ENCODE data around the gene FAM20A. TPM values are rescaled to one million over a fixed set of nuclear protein-coding genes. Genes with fewer than 3 reads are reported as not detected.

The FAM20A gene
- total RNA-seq, 1 experiment from 2014 or later = 1.3 TPM

DNA sequence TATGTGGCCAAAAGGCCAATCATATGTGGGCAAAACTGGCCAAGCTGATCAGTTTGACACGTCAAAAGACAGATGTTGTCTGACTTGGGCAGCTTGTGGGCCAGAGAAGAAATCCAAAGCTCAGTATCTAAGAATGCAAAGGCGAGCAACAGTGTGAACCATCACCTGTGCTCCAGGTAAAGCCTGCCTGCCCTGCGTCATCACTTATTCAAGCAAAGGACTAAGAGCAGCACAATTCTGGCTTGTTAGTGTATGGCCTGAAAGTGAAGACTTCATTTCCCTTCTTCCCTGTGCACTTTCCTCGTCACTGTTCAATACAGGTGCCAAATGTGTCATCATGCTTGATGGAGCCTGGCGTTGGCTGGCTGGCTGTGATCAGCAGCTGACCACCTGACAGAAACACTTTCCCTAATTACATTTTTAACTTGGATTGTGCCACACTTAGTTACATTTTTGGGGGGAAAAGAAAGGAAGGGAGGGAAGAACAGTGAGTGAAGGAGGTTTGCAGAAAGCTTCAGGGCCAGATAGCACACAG, 4.7 kb downstream of the FAM20A start:
- H3K4me3 Mint-ChIP-seq (ENCODE audit: low read depth, unreplicated experiment) = no peak overlapping the region
- peaks cover 57% of the 10 kb centered on the region for H3K27me3 Mint-ChIP-seq (ENCODE audit: unreplicated experiment)
- BruUV-seq (replicated peaks) = no TSS peak
- TF ChIP-seq CTCF (IDR thresholded peaks at IDR 0.05; ENCODE audit: unreplicated experiment) = no peak
- CTCF ChIA-PET = no interaction called here
- peaks cover 11% of the 10 kb centered on the region for H3K36me3 Mint-ChIP-seq (ENCODE audit: insufficient read depth, unreplicated experiment)
- peaks cover 7% of the 10 kb centered on the region for H3K4me1 Mint-ChIP-seq (ENCODE audit: low read depth, unreplicated experiment)
- H3K27ac Mint-ChIP-seq (ENCODE audit: unreplicated experiment) = no peak overlapping the region
- no peak for DNase-seq
- no peaks in the 10 kb centered on the region for H3K9me3 Mint-ChIP-seq (ENCODE audit: low read depth, unreplicated experiment)
- intact Hi-C loops (cut with micrococcal nuclease; ENCODE audit: unreplicated experiment) = no loop called here

DNA sequence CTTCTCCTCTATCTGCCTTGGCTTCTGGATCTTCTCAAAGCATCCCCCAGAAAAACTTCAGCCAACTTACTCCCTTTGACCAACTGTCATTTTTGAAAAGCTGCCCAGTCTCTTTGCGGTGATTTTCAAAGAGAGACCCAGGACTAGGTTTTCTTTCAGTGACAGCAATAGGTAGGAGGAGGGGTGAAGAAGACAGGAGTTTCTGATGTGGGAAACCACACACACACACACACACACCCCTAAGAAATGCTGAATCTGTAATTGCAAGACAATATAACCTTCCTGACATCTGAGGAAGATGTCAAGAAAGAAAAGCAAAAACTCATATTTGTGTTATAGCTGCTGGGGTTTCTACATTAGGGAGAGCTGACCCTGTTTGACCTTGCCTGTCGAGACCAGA, 5.2 kb downstream of the FAM20A start:
- Mint-ChIP-seq H3K9me3 (ENCODE audit: low read depth, unreplicated experiment) (no peaks in the 10 kb centered on the region), H3K27ac (ENCODE audit: unreplicated experiment) (no peak overlapping the region), H3K36me3 (ENCODE audit: insufficient read depth, unreplicated experiment) (peaks cover 11% of the 10 kb centered on the region), H3K4me1 (ENCODE audit: low read depth, unreplicated experiment) (peaks cover 7% of the 10 kb centered on the region), H3K4me3 (ENCODE audit: low read depth, unreplicated experiment) (no peak overlapping the region), H3K27me3 (ENCODE audit: unreplicated experiment) (peaks cover 52% of the 10 kb centered on the region)
- no peak for TF ChIP-seq CTCF (IDR thresholded peaks at IDR 0.05; ENCODE audit: unreplicated experiment)
- no peak for DNase-seq
- CTCF ChIA-PET = no interaction called here
- BruUV-seq (replicated peaks) = no TSS peak
- intact Hi-C loops (cut with micrococcal nuclease; ENCODE audit: unreplicated experiment) = no loop called here

GRCh38 chr17:68595496-68595895, 5.7 kb downstream of the FAM20A start:
- H3K36me3 Mint-ChIP-seq (ENCODE audit: insufficient read depth, unreplicated experiment) = peaks cover 10% of the 10 kb centered on the region
- no peak for TF ChIP-seq CTCF (IDR thresholded peaks at IDR 0.05; ENCODE audit: unreplicated experiment)
- CTCF ChIA-PET = no interaction called here
- peaks cover 51% of the 10 kb centered on the region for H3K27me3 Mint-ChIP-seq (ENCODE audit: unreplicated experiment)
- H3K4me1 Mint-ChIP-seq (ENCODE audit: low read depth, unreplicated experiment) = peaks cover 7% of the 10 kb centered on the region
- DNase-seq = no peak
- no peaks in the 10 kb centered on the region for H3K9me3 Mint-ChIP-seq (ENCODE audit: low read depth, unreplicated experiment)
- intact Hi-C loops (cut with micrococcal nuclease; ENCODE audit: unreplicated experiment) = no loop called here
- no peak overlapping the region for H3K4me3 Mint-ChIP-seq (ENCODE audit: low read depth, unreplicated experiment)
- no TSS peak for BruUV-seq (replicated peaks)
- no peak overlapping the region for H3K27ac Mint-ChIP-seq (ENCODE audit: unreplicated experiment)

DNA sequence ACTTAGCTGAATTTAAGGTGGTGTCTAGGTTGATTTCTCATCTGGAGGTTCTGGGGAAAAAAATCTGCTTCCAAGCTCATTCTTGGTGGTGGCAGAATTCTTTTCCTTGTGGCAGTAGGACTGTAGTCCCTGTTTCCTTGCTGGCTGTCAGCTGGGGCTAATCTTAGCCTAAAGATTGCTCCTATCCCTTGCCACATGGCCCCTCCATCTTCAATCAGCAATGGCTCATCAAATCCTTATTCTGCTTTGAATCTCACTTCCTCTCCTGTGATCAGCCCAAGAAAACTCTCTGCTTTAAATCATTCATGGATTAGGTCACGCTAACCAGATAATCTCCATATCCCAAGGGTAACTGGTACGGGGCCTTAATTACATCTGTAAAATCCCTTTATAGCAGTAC, 6.6 kb downstream of the FAM20A start:
- H3K4me3 Mint-ChIP-seq (ENCODE audit: low read depth, unreplicated experiment) = no peak overlapping the region
- no peak for DNase-seq
- no peak overlapping the region for H3K27ac Mint-ChIP-seq (ENCODE audit: unreplicated experiment)
- CTCF ChIA-PET = interaction anchor here (0.5 to 1.2 kb wide), 2 partner anchors 60 to 312 kb away, joined by 4 to 6 read pairs; no protein-coding TSS in a partner anchor
- H3K36me3 Mint-ChIP-seq (ENCODE audit: insufficient read depth, unreplicated experiment) = peaks cover 2% of the 10 kb centered on the region
- no peaks in the 10 kb centered on the region for H3K9me3 Mint-ChIP-seq (ENCODE audit: low read depth, unreplicated experiment)
- intact Hi-C loops (cut with micrococcal nuclease; ENCODE audit: unreplicated experiment) = no loop called here
- no peak for TF ChIP-seq CTCF (IDR thresholded peaks at IDR 0.05; ENCODE audit: unreplicated experiment)
- no TSS peak for BruUV-seq (replicated peaks)
- H3K4me1 Mint-ChIP-seq (ENCODE audit: low read depth, unreplicated experiment) = peaks cover 3% of the 10 kb centered on the region
- H3K27me3 Mint-ChIP-seq (ENCODE audit: unreplicated experiment) = peaks cover 44% of the 10 kb centered on the region
